ENCODE data around the gene MYF5.

GRCh38 chr12:80763874-80764273 lies 47.2 kb downstream of the MYF5 start:
- TF ChIP-seq CTCF (IDR thresholded peaks at IDR 0.05; ENCODE audit: poor library complexity): peak; percentile 73
- no peak for TF ChIP-seq EZH2 (IDR thresholded peaks at IDR 0.05; ENCODE audit: borderline replicate concordance)
- no peak for TF ChIP-seq EZH2phosphoT487 (IDR thresholded peaks at IDR 0.05; ENCODE audit: low read depth, severe bottlenecking, unreplicated experiment)
